Endothelial cell of umbilical vein (primary cell): ENCODE results near the gene HIVEP1. TPM values are rescaled to one million over a fixed set of nuclear protein-coding genes. Genes with fewer than 3 reads are reported as not detected.

ENCODE experiments used
- BruUV-seq: library from RNA; stranded (reverse); fragments of 400-500 nt; replicated peaks from 2 replicates; lab custom pipeline; 2021; lab: Mats Ljungman, UMichigan
- CTCF ChIA-PET: fragments of 300-600, 350-600 bp; sonication (Branson Sonifier 250); formaldehyde crosslinking; loops from one replicate; lab custom pipeline; 2021; ENCODE audit warnings: antibody characterized with exemption, inconsistent platforms; lab: Charles Lee
- POLR2A ChIA-PET: fragments of 300-600, 350-600 bp; sonication (Branson Sonifier 250); formaldehyde crosslinking; loops from one replicate; lab custom pipeline; 2021; ENCODE audit warnings: antibody characterized with exemption, inconsistent platforms; lab: Charles Lee
- DNase-seq: peaks from one replicate; pipeline ENCODE4 v3.0.0-alpha.2; 2011; ENCODE audit warnings: low read depth, low spot score
- FAIRE-seq: peaks from 2 replicates; lab custom pipeline; 2011; peaks lifted over from hg19 to GRCh38; lab: Jason Lieb, UNC
- H2AFZ ChIP-seq: 2 replicates; pipeline ENCODE4 v1.6.0; 2012; ENCODE audit warnings: low read depth, low read length, control low read depth, inconsistent platforms
- H3K27ac ChIP-seq: 2 replicates; pipeline ENCODE4 v1.5.1; 2011; ENCODE audit warnings: low read depth, mild to moderate bottlenecking, control low read depth, low read length, moderate library complexity; ENCODE audit not compliant: insufficient read depth
- H3K27me3 ChIP-seq, 2 experiments: 2 replicates each; pipeline versions ENCODE4 v1.6.0 to v1.6.1; 2011; ENCODE audit warnings: low read length in 2 of 2, mixed read lengths in 1 of 2; ENCODE audit not compliant: control insufficient read depth in 2 of 2, insufficient read depth in 2 of 2
- H3K36me3 ChIP-seq, 2 experiments: 2 replicates in 1 of 2; 3 replicates in 1 of 2; pipeline ENCODE4 v1.5.1; 2011; ENCODE audit warnings: low read length in 2 of 2, mild to moderate bottlenecking in 1 of 2, moderate library complexity in 1 of 2; ENCODE audit not compliant: control insufficient read depth in 2 of 2, insufficient read depth in 2 of 2; ENCODE audit errors: extremely low read depth in 1 of 2
- H3K4me1 ChIP-seq: 3 replicates; pipeline ENCODE4 v1.5.1; 2011; ENCODE audit warnings: mild to moderate bottlenecking, low read length; ENCODE audit not compliant: control insufficient read depth, insufficient read depth; ENCODE audit errors: extremely low read depth
- H3K4me2 ChIP-seq: 2 replicates; pipeline ENCODE4 v1.6.1; 2011; ENCODE audit warnings: low read length, control low read depth, mixed read lengths; ENCODE audit not compliant: insufficient read depth
- H3K4me3 ChIP-seq, 3 experiments: fragments of 200-600 bp in 1 of 3; sonication (generic), shearing (Covaris generic) in 1 of 3; replicated peaks in 1 of 3; 2 replicates each; pipeline ENCODE4 v1.5.1; 2011 to 2016; ENCODE audit warnings: control low read depth in 3 of 3, low read length in 3 of 3, mild to moderate bottlenecking in 2 of 3, inconsistent platforms in 1 of 3, low read depth in 1 of 3, moderate library complexity in 1 of 3; ENCODE audit not compliant: insufficient read depth in 1 of 3
- H3K79me2 ChIP-seq: 2 replicates; pipeline ENCODE4 v1.6.0; 2012; ENCODE audit warnings: low read length, inconsistent platforms; ENCODE audit not compliant: control insufficient read depth, insufficient read depth
- H3K9ac ChIP-seq: replicated peaks from 2 replicates; pipeline ENCODE3; 2011; ENCODE audit warnings: low read length, control low read depth; ENCODE audit not compliant: insufficient read depth; ENCODE audit errors: extremely low read depth
- H3K9me1 ChIP-seq: replicated peaks from 3 replicates; pipeline ENCODE4 v1.6.0; 2011; ENCODE audit warnings: mild to moderate bottlenecking, low read length; ENCODE audit not compliant: control insufficient read depth, insufficient read depth; ENCODE audit errors: extremely low read depth
- H3K9me3 ChIP-seq: replicated peaks from 2 replicates; pipeline ENCODE4 v1.5.1; 2012; ENCODE audit warnings: low read length, inconsistent platforms; ENCODE audit not compliant: control insufficient read depth, insufficient read depth
- H4K20me1 ChIP-seq: replicated peaks from 2 replicates; pipeline ENCODE3; 2011; ENCODE audit warnings: mild to moderate bottlenecking, low read length; ENCODE audit not compliant: control insufficient read depth, insufficient read depth; ENCODE audit errors: extremely low read depth
- EZH2 ChIP-seq: IDR thresholded peaks from 2 replicates; pipeline ENCODE4 v1.6.1; 2012; ENCODE audit warnings: borderline replicate concordance, low read depth, mild to moderate bottlenecking, moderate library complexity, low read length, inconsistent platforms; ENCODE audit not compliant: severe bottlenecking
- FOS ChIP-seq: IDR thresholded peaks from 2 replicates; pipeline ENCODE4 v1.6.1; 2011; ENCODE audit warnings: mild to moderate bottlenecking, low read length, moderate library complexity, borderline replicate concordance; ENCODE audit not compliant: insufficient read depth
- GATA2 ChIP-seq: IDR thresholded peaks from 2 replicates; pipeline ENCODE4 v1.7.0; 2011; ENCODE audit warnings: low read depth, mild to moderate bottlenecking, moderate library complexity, mixed read lengths, low read length; ENCODE audit not compliant: insufficient read length, insufficient read depth
- JUN ChIP-seq: IDR thresholded peaks from 2 replicates; pipeline ENCODE4 v1.6.1; 2011; ENCODE audit warnings: borderline replicate concordance, low read depth; ENCODE audit not compliant: insufficient read length, insufficient read depth
- MYC ChIP-seq: IDR thresholded peaks from one replicate; pipeline ENCODE4 v1.6.1; 2011; ENCODE audit warnings: mild to moderate bottlenecking, low read depth, low read length
- POLR2A ChIP-seq: IDR thresholded peaks from 2 replicates; pipeline ENCODE4 v1.6.1; 2012; ENCODE audit warnings: low read depth, mild to moderate bottlenecking, control low read depth, low read length
- POLR2AphosphoS5 ChIP-seq: IDR thresholded peaks from 2 replicates; pipeline ENCODE4 v1.6.1; 2012; ENCODE audit warnings: low read depth, mild to moderate bottlenecking, control low read depth, low read length, moderate library complexity; ENCODE audit not compliant: insufficient read depth
- dilution Hi-C: fragments of 300-500 bp; cut with MboI; formaldehyde crosslinking; loops from one replicate; pipeline ENCODE4 v1.15.0; 2019; ENCODE audit warnings: low sequenced_read_pairs; ENCODE audit not compliant: extremely low pct_ligation_motif_present
- intact Hi-C: fragments of 100-400 bp; cut with micrococcal nuclease; formaldehyde crosslinking; loops from one replicate; pipeline ENCODE4 v1.10.0; 2022
- polyA plus RNA-seq, 4 experiments: library from polyadenylated mRNA; depleted of rRNA in 3 of 4; stranded (reverse) in 3 of 4; unstranded in 1 of 4; fragments of >200 nt; gene quantifications; 2 replicates each; pipeline versions ENCODE4 v1.2.1 to v1.2.3, GENCODE V29; 2011 to 2012; ENCODE audit warnings: missing spikeins in 1 of 4
- total RNA-seq: library from RNA; stranded (reverse); gene quantifications from 2 replicates; pipeline ENCODE4 v1.2.3, GENCODE V29; 2021
- TF ChIP-seq, protein P1 (sequence below): IDR thresholded peaks from 2 replicates; pipeline ENCODE4 v1.6.1; 2011; ENCODE audit not compliant: insufficient read depth, insufficient read length
- TF ChIP-seq, protein P2 (sequence below), 2 donors: IDR thresholded peaks; 1 replicate in 1 of 2; 2 replicates in 1 of 2; pipeline ENCODE4 v1.5.1; 2011; ENCODE audit warnings: low read length in 2 of 2, mild to moderate bottlenecking in 2 of 2, moderate library complexity in 2 of 2, control low read depth in 1 of 2, inconsistent platforms in 1 of 2, low read depth in 1 of 2; ENCODE audit not compliant: insufficient read depth in 1 of 2; ENCODE audit errors: extremely low read depth in 1 of 2

HIVEP1 gene
- total and polyA plus RNA-seq, 2 donors (not counting 3 experiments of a cell fraction or from before 2014, with no cell fraction given), result 33.5 to 49.2 TPM

DNA sequence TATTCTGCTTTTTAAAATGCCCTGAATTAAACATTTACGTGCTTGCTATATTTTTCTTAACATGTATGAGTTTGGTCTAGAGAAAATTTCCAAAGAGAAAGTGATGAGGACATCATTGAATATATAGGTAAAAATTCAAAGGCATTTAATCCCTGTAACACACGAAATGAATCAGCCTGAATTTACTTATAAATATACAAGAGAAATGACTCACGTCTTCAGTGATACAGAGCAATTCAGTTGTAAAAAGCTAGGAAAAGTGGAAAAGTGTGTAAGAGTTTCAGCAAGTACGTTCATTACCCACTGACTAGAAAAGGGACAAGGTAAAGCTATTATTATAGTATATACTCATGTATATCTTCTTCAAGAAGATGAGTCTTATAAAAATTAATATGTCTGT, 124.8 kb downstream of the HIVEP1 start:
- TF ChIP-seq MYC, result no peak
- TF ChIP-seq GATA2, result no peak
- peak; percentile 35 for TF ChIP-seq FOS
- Histone ChIP-seq H3K79me2 (no peaks in the 10 kb centered on the region), H3K36me3 (peaks cover 0 to 13% of the 10 kb centered on the region in 2 experiments), H3K4me3 (no peak overlapping the region), H3K4me1 (peaks cover 22% of the 10 kb centered on the region), H4K20me1 (no peaks in the 10 kb centered on the region), H3K4me2 (peak overlapping the region; percentile 33), H3K9me1 (no peaks in the 10 kb centered on the region), H3K27me3 (no peaks in the 10 kb centered on the region), H3K27ac (peak overlapping the region; percentile 15), H3K9me3 (no peaks in the 10 kb centered on the region), H2AFZ (no peak overlapping the region), H3K9ac (no peak overlapping the region)
- CTCF ChIA-PET, result interaction anchor here (1.4 kb wide), 1 partner anchor 13 kb away, joined by 4 read pairs; no protein-coding TSS in a partner anchor
- intact Hi-C loops, result no loop called here
- BruUV-seq, result no TSS peak
- FAIRE-seq (no peak), DNase-seq (peak; percentile 26)
- dilution Hi-C loops, result no loop called here
- POLR2A ChIA-PET, result no interaction called here

DNA sequence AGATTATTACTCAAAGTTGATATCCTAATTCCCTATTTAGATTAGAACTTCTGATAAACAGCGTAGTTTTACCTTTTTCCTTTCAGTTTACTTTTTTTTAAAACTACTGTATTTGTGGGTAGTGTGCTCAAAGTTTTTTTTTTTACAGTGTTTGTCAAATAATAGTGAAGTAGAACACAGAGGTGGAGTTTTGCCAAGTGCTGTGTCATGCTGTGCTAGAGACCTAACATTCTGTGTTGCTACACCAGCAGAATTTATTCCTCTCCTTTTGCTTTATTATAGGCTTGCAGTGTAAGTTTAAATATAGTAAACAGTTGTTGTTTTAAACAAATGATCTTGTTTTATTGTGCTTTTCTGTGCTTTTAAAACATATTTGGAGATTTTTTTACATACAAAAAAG, 125.4 kb downstream of the HIVEP1 start:
- Histone ChIP-seq H3K4me1 (peaks cover 17% of the 10 kb centered on the region), H3K27me3 (no peaks in the 10 kb centered on the region), H3K9ac (peak overlapping the region; percentile 17), H3K4me2 (peak overlapping the region; percentile 33), H3K36me3 (peaks cover 0 to 13% of the 10 kb centered on the region in 2 experiments), H3K27ac (peak overlapping the region; percentile 15), H4K20me1 (no peaks in the 10 kb centered on the region), H3K9me3 (no peaks in the 10 kb centered on the region), H3K79me2 (no peaks in the 10 kb centered on the region), H3K4me3 (no peak overlapping the region), H2AFZ (no peak overlapping the region), H3K9me1 (no peaks in the 10 kb centered on the region)
- ChIA-PET POLR2A (no interaction called here), CTCF (interaction anchor here (1.4 kb wide), 1 partner anchor 12 kb away, joined by 4 read pairs; no protein-coding TSS in a partner anchor)
- intact Hi-C loops (no loop called here), dilution Hi-C loops (no loop called here)
- FAIRE-seq (peak; percentile 70), DNase-seq (peak; percentile 71)
- BruUV-seq, result no TSS peak
- TF ChIP-seq, protein P1, sequence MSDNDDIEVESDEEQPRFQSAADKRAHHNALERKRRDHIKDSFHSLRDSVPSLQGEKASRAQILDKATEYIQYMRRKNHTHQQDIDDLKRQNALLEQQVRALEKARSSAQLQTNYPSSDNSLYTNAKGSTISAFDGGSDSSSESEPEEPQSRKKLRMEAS, result no peak
- TF ChIP-seq GATA2, result no peak
- TF ChIP-seq, protein P2, sequence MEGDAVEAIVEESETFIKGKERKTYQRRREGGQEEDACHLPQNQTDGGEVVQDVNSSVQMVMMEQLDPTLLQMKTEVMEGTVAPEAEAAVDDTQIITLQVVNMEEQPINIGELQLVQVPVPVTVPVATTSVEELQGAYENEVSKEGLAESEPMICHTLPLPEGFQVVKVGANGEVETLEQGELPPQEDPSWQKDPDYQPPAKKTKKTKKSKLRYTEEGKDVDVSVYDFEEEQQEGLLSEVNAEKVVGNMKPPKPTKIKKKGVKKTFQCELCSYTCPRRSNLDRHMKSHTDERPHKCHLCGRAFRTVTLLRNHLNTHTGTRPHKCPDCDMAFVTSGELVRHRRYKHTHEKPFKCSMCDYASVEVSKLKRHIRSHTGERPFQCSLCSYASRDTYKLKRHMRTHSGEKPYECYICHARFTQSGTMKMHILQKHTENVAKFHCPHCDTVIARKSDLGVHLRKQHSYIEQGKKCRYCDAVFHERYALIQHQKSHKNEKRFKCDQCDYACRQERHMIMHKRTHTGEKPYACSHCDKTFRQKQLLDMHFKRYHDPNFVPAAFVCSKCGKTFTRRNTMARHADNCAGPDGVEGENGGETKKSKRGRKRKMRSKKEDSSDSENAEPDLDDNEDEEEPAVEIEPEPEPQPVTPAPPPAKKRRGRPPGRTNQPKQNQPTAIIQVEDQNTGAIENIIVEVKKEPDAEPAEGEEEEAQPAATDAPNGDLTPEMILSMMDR (IDR thresholded peaks at IDR 0.05; ENCODE audit: extremely low read depth in 1 of 2, insufficient read depth in 1 of 2, low read depth in 1 of 2, low read length in 2 of 2), result no peak
- no peak for TF ChIP-seq POLR2A
- no peak for TF ChIP-seq EZH2
- no peak for TF ChIP-seq POLR2AphosphoS5
- TF ChIP-seq FOS, result no peak
- TF ChIP-seq JUN, result no peak
- no peak for TF ChIP-seq MYC
